Activated CD8-positive, alpha-beta memory T cell treated with anti-CD3 and anti-CD28 coated beads for 1 hour (primary cell): Measurements from ENCODE around the gene PEX14.

ENCODE experiments used
- DNase-seq, 2 donors: peaks; one replicate each; pipeline ENCODE4 v3.0.0-alpha.2; 2020; ENCODE audit warnings: low read depth in 1 of 2; ENCODE audit errors: extremely low read depth in 1 of 2

Gene PEX14

DNA sequence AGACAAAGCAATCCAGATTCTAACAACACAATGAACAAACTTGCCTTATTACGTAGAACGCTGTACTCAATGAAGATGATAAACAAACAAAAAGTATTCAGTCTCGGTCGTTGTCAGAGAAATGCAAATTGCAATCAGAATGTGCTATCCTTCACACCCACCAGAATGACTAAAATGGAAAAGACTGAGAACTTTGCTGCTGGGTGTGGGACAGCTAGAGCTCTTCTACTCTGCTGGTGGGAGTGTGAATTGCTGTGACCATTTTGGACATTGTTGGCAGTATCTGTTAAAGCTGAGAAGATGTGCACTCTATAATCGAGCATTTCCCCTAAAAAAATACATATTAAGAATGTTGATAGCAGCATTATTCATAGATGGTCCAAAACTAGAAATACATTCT is 111.4 kb downstream of the PEX14 start:
- no peak for DNase-seq

DNA sequence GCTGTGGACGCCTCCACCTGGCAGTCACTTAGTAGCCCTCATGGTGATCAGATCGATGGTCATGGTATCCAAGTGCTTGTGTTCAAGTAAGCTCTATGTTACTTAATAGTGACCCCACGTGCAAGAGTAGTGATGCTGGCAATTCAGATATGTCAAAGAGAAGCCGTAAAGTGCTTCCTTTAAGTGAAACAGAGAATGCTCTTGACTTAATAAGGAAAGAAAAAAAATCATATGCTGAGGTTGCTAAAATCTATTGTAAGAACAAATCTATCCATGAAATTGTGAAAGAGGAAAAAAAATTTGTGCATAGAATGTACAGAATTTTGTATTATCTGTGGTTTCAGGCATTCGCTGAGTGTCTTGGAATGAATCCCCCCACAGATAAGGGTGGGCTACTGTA is 113.9 kb downstream of the PEX14 start:
- no peak for DNase-seq

DNA sequence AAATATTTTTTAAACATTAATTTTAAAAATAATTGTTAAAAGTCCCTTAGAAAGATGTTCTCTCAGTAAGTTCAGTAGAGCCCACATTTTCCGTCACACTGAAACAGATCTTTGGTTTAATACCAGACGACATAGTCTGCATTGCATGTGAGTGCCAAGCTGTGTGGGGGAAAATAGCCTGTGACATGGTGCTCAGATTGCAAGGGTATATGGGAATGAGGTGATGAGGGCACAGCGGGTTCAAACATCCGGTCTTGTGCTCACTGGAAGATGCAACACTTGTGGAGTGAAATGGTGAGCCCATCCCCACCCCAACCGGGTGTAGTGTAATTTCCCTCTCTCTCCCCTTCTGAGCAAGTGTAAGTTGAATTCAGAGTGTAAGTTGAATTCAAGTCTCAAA is 114.3 kb downstream of the PEX14 start:
- no peak for DNase-seq

DNA sequence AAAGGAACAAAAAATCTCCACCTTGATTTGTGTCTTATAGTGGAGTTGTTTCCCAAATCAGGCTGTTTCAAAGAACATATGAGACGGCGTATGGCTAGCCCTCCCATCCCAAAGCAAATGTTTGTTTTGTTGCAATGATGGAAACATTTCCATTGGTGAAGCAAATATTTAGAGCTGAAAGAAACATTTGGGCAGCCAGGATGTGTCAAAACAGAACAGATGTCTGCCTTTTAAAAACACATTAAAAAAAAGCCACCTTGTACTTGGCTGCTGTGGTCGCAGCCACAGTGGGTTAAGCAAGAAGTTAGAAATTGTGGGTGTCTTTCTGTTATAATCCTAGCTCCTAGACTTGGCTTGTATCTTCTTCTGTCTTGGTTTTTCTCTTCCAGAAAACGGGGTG is 116.3 kb downstream of the PEX14 start:
- no peak for DNase-seq

DNA sequence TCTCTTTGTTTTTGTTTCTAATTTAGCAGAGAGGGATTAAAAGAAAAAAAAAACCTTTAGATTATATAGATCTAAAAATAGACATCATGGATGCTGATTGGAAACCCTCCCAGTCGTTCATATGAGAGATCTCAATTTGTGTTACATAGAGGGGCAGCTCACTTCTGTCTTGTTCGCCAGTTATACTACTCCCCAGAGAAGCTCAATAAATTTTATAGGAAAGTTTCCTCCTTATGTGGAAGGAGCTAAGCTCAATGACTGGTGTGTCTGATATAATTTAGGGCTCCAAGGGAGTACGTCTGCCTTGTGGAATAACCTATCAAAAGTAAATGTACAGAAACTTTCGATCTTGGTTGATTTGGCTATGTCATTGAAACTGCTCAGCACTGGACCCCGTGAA is 117.6 kb downstream of the PEX14 start:
- no peak for DNase-seq

DNA sequence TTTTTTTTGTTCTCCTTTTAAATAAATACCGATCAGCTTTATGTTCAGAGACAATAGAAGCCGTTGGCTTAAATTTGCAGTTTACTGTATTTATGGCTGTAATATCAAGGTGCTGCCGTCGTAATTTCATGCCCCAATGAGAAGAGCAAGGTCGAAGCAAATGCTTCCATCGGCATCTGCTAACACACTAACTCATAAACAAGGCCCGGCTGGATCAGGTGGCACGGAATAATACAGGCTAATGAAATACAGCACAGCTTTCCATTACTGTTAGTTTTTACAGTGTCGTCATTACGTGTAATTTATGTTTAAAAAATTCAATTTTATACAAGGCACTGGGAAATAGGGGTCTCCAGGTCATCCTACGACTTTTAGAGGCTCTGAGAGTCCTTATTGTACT is 119.0 kb downstream of the PEX14 start:
- DNase-seq = no peak

DNA sequence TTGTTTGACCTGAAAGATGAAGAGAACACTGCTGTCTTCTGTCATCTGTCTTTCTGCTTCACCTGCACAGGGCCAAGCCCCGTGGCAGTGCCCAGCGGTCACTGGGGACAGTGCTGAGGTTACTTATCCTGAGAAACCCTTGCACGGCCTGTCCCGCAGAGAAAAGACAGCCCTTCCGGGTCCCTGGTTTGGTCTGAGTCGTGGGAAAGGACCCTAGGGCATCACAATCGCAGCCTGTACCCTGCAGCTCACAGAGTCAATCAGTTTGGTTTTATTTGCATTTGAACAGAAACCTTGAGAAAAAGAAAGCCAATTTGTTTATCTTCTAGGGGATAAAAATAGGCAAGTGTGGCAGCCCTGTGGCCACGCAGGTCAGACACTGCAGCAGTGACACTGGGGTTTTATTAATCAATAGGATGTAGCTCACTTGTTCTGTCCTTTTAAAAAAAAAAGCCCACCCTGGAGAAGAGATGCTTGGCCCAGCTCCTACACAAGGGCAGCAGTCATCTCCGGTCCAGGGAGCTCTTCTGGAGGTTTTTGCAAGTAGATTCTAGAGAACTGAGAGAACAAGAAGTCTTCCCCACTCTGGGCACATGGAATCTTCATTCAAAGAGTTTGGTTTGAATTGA is 120.0 kb downstream of the PEX14 start:
- DNase-seq = no peak

DNA sequence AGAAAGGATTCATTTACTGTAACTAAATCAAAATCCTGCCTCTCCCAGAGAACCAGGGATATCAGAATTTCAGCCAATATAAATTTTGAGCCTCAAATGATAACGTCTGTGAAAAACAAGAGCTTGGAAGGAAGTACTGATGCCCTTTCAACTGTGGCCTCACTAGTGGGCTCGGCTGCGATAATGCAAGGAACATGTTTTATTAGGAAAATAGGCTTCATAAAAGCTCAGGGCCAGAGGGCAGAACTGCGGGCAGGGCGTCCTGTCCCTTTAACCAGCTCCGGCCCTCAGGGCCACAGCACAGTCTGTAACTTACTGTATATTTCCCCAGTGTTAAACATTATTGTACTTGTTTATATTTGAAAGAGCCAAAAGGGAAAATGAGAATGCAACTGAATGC is 122.0 kb downstream of the PEX14 start:
- DNase-seq = no peak

DNA sequence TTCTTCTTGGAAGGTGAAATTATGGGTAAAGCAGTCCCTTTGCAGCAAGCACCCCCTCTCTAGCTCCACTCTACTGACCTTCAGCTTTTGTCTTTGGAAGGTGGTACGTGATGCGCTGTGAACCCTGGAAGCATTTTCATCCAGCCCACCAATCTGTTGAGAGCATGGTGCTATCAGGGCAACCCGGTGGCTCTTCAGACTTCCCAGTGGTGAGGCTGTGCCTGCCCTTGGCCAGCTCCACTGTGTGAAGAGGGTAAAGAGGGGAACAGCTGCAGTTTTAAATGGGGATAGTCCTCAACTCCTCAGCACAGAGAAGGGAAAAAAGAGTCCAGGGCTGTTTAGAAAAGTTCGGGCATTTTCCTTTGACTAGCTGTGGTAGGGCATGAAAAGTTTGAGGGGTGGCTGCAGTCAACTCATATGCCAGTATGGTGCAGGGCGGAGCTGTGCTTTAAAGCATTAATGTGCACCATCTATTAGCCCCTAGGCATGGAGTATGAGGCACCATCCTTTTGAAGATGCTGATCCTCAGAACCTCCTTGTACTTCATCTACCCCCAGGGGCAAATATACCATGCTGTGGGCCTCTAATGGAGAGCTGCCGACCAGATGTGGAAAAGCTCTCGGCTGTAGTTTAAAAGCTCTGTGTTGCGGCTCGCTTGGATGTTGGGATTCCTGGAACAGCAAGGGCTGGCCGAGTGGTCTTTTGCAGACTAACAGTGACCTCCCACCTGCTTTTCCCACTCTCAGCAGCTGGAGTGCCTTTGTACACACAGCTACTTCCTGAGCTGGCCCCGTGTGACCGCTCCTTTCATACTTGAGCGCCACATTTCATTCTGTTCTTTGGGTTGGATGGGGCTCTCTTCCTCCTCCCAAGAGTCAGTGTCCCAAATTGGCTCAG is 123.0 kb downstream of the PEX14 start:
- DNase-seq = no peak

DNA sequence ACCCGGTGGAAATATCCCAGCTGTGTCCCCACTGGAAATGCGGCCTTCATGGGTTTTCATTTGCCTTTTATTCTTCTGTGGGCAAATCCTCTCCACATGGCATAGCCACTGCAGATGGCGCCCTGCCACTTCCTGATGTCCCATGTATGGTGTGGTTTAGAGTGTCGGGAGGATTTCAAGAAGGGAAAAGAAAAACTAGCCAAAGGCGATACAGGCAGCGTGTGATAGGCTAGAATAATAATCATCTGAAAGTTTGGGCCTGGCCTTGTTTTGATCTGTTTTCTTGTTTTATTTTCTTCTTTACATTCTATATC is 123.6 kb downstream of the PEX14 start:
- DNase-seq = no peak

DNA sequence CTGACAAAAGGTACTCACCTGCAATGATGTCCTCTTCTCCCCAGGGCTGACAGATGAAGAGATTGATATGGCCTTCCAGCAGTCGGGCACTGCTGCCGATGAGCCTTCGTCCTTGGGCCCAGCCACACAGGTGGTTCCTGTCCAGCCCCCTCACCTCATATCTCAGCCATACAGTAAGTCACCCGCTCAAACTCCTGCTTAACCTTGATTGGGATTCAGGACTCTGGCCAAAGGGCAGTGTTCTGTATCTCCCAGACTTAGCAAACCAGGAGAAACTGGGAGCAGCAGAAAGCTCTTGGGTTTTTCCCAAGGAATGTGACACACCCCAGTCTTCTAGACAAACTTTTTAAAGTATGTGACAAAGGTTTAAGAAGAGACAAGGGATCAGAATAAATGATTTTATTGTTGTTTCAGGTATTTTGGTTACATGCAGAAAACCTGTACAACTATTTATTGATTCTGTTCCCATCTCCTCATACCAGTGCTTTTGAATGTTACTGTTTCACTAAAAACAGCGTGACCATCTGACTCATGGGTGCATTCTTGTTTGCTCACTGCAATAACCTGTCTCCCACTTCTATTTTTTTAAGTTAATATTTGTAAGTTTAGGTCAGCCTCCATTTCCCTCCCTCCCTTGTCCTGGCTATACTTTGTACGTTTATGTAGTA is 124.6 kb downstream of the PEX14 start:
- no peak for DNase-seq

DNA sequence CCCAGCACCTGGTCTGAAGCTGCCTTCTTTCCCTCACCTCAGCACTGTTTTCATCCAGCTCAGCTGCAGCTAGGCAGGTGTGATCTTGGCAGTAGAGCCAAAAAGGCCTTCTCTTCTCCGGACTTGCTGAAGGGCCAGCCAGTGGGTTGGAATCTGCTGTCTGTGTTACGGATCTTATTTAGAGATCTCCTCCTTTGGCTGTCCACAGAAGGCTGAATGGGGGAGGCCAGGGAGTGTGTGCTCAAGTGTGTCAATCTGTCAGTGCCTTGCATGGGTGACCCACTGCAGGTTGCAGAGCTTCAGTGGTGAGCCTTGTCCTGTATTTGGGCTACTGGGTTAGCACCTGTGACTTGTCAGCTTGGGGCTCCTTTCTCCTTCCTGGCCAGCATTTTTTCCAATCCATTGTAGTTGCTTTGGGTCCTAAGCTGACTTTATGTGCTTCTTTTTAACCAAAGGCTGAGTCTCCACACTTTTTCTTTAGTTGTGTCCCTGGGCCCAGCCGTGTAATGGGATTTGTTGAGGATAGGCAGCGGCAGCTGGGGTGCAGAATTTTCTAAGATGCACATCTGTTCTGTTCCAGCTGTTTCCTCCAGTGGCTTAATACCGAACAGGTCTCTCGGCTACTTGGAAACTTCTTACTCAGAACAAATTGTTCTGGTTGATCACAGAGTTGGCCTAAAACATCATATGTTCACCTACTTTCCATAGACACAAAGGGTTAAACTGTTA is 126.8 kb downstream of the PEX14 start:
- no peak for DNase-seq

DNA sequence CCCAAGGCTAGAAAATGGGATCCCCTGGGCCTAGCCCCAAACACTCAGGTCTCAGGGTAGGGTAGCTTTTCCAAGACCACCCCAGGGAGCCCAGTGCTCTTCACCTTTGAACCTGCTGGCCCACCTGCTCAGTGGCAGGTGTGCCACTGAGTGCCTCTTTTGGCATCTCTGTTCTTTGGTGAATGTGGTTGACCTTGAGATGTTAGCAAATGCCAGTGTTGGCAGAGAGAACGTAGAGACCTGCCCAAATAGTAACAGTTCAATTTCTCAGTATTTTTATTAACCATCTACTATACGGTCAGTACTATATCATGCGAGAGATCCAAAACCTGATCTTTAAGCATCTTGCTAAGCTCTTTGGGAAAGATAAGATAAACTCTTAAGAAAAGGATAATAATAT is 128.2 kb downstream of the PEX14 start:
- DNase-seq = no peak

DNA sequence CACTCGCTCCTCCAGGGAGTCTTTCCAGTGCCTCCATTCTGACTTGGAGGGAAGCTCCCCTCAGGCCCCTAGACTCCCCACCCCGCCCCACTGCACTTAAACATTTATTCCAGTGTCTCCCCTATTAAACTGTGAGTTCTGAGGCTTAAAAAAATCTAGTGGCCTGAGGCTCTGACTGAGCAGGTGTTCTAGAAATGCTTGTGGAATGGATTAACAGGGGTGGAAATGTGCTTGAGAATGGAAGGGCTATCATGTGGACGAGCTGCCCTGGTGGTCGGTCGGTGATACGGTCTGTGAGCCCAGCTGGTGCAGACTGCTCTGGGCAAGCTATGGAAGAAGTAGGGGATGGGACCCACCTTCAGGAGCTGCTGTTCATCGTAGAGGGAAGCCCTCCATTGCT is 130.2 kb downstream of the PEX14 start:
- no peak for DNase-seq

DNA sequence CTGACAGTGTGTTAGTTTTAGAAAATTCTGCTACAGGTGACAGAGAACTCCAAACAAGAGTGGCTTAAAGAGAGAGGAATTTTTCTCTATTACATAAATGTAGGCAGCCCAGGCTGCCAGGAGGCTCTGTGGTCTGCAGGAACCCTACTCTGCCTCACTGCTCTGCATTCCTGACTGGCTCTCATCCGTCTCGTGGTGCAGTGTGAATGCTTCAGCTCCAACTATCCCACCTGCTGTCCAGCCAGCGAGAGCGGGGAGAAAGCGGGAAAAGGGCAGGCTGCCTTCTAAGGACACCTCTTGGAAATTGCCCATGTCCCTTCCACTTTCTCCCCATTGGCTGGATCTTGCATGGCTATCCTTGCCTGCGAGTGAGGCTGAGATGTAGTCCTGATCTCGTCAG is 131.3 kb downstream of the PEX14 start:
- no peak for DNase-seq

DNA sequence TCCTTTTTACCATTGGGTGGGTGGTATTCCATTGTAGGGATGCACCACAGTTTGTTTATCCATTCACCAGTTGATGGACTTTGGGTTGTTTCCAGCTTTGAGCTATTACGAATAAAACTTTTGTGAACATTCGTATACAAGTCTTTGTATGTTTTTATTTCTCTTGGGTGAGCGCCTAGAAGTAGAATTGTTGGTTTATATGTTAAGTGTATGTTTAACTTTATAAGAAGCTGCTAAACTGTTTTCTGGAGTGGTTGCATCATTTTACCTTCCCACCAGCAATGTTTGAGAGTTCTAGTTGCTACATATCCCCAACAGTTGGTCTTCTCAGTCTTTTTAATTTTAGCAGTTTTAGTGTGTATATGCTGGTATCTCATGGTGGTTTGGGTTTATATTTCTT is 132.5 kb downstream of the PEX14 start:
- no peak for DNase-seq

DNA sequence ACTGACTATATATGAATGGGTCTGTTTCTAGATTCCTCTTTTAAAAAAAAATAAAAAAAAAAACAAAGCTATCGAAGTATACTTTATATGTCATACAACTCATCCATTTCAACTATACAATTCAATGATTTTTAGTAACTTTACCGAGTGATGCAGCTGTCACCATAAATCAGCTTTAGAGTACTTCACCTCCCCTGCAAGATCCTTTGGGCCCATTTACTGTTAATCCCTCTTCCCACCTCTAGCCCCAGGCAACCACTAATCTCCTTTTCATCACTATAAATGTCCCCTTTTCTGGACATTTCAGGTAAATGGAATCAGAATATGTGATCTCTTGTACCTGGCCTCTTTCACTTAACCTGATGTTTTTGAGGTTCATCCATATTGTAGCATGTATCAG is 133.9 kb downstream of the PEX14 start:
- no peak for DNase-seq

DNA sequence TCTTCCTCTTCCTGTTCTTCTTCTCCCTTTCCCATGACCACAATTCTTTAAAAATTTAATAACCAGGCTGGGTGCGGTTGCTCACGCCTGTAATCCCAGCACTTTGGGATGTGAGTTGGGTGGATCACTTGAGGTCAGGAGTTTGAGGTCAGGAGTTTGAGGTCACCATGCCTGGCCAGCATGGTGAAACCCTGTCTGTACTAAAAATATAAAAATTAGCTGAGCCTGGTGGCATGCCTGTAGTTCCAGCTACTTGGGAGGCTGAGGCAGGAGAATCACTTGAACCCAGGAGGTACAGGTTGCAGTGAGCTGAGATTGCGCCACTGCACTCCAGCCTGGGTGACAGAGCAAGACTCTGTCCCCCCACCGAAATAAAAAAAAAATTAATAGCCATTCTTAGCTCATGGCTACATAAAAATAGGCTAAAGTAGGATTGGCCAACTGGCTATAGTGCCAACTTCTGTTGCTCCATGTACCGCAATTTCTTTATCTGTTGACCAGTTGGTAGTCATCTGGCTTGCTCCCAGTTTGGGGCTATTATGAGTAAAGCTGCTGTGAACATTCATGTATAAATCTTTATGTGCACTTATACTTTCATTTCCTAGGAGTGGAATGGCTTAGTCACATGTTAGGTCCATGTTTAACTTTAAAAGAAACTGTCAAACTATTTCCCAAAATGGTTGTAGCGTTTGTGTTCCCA is 136.3 kb downstream of the PEX14 start:
- DNase-seq = no peak

DNA sequence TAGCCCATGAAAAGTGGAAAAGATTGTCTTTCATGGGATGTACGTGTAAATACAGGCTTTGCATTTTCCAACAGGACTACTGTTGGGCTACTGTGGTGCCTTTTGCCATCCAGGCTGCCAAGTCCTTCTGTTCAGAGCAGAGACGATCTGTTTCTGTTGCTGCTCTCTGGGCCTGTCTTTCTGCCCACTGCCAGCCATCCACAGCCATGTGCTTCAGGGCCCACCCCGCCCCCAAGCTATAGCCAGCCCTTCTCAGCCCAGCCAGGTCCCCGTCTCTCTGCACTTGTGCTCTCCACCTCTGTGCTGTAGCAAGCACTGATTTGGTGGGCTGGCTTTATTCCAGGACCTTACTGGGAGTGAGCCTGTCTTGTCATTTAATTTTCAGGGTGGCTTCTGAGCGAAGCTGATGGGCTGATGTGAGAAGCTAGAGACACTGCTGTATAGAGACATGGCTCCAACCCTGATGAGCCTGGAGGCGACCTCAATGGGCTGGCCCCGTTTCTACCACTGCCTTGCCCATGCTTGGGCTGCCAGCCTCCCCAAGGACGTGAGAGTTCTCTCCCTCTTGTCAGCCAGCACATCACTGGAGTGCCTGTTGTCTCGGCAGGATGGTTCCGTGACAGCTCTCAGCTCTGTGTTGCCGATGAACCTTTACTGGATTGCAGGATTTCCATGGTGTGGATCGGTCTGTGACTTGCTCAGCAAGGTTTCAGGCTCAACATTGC is 137.8 kb downstream of the PEX14 start:
- no peak for DNase-seq

DNA sequence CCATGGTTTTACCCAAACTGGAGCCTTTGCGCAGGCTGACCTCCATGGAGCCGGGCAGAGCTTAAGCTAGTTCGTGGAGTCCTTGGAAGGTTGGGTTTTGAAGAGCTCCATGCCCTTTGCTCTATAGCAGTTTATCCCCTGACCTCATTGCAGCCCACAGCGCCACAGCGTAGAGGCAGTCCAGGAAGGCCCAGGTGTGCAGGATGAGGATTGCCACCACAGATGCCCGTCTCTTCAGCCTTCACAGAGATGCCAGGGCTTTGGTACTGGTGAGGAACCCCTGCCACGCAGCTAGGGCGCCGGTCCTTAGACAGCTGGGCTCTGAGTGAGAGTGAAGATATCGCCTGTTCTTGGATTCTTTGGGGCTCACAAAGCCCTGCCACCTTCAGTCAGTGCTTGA is 138.6 kb downstream of the PEX14 start:
- DNase-seq = no peak
